NCI-H128 (cell line): ENCODE measurements around the gene SH2B3.
"Not testable (repeated sequence)": the region's sequence is repeated elsewhere in the genome, so short reads cannot be mapped to it uniquely, and the experiment has no call there.

Source experiments
- DNase-seq: peaks from one replicate; lab custom pipeline; 2025; ENCODE audit not compliant: unreplicated experiment; lab: John Stamatoyannopoulos, UW

Gene SH2B3

DNA sequence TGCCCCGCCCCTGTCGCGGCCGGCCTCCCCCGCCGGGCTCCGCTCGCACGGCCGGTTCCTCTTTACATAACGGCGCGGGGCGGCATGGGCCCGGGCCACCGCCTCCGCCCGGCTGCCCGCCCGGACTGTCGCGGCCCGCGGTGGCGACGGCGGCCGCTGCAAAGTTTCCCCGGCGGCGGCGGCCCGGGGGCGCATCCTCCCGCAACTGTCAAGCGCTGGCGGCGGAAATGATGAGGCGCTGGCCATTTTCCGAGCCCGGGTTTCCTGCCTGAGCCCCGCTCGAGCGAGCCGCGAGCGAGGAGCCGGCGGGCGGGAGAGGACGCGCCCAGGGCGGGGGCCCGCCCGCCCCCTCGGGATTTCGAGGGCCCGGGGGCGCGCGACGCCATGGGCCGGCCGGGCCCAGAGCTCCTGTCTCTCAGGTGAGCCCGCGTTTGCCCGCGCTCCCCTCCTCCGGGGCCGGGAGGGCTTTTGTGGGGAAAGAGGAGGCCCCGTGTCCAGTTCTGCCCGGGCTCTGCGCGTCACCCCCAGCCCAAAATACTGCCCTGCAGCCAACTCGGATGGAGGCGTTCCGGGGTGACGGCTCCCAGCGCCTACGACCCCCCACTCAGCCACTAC lies at the start of gene SH2B3:
Gene SH2B3, plus strand, starts transcription at position 65 of the 615 bp plus-strand sequence. CDS start 12,223 bp downstream, outside the sequence.
- no peak for DNase-seq

DNA sequence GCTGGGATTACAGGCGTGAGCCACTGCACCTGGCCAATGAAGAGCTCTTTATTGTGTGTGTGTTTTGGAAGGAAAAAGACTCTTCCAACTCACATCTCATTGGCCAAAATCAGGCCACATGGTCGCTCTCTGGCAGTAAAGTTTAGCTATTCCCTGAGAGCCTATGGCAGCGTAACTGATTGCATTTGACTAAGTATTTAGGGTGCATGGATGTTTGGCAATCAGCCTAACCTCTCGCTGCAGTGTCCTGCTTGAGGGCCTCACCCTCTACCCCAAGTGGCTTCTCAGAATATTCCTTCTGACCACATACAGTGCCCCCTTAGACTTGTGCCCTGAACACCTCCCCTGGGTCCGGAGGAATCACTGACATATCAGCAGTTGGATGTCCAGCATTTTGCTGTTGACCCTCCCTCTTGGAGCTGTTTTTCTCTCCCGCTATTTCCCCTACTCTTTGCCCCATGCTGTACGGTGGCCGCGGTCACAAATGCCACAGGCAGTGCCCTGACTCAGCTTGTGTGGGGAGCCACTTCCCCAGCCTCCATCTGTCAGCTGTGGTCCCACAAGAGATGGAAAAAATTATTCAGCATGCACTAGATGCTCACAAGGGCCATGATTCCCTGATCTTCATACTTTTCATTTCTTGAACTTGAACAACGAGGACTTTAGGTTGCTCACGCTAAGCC lies 46.4 kb upstream of the SH2B3 start:
- no peak for DNase-seq

DNA sequence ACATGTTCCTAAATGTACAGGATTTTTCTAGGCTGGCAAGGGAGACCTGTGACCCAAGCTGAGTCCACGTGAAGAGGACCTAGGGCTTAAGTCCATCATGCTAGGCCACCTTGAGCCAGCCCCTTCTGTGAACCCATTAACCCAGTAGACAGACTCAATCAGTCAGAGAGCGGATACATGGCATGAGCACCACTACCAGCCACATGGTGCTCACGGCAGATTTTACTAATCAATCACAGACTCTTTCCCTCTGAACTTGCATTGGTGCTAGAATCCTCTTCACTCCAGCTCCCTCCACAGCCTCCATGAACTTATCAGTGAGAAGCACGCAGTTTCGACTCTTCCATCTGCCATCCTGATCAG lies 45.8 kb upstream of the SH2B3 start:
- no peak for DNase-seq

DNA sequence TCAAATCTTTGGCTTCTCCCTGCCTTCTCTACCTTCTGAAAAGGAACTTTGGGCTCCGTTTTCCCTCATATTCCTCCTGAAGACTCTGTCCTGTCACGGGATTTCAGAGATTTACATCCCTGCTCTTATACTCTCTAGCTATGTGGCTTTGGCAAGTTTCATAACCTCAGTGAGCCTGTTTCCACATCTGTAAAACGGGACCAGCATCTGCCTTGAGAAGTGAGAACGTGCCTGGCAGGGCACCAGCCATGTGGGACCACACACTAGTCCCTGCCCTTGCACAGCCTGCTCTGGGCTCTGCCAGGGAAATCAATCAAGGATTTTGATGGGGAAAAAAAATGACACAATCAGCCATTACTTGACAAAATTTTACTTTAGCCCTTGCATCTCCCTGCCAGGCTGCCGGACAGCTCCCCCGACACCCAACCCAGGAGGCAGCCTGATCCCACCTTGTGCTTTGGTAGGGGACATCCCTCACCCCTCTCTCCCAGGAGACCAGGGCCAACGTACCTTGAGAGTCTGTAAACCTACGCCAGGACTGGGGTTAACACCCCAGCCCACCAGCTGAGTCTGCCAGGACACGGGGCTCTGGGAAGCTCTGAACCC lies 45.3 kb upstream of the SH2B3 start:
- no peak for DNase-seq

DNA sequence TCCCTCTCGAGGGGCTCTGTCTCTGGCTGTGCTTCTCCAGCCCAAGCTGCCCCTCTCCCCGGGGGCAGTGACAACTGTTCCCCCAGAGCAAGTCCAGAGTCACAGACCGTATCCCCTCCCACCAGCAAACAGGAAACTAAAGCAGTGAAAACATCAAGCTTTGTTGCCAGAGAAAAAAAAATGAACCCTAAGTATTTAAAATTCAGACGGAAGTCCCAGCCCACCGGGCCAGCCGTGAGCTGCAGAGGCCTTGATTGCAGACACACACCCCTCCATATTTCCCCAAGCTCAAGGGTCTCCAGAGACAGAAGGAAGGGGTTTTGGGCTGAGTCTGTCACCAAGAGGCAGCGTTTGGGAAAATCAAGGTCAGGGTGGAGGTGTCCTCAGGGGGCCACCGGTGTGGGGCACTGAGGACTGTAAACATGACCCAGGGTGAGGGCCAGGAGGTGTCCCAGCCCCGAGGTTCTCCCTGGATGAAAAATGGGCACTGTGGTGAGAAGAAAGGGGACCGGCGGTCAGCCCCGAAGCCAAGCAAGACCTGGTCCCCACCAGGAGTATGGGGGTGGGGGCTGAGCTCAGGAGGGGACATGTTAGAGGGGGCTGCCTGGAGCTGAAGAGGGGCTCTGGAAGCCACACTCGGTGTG lies 44.5 kb upstream of the SH2B3 start:
- DNase-seq, result no peak

DNA sequence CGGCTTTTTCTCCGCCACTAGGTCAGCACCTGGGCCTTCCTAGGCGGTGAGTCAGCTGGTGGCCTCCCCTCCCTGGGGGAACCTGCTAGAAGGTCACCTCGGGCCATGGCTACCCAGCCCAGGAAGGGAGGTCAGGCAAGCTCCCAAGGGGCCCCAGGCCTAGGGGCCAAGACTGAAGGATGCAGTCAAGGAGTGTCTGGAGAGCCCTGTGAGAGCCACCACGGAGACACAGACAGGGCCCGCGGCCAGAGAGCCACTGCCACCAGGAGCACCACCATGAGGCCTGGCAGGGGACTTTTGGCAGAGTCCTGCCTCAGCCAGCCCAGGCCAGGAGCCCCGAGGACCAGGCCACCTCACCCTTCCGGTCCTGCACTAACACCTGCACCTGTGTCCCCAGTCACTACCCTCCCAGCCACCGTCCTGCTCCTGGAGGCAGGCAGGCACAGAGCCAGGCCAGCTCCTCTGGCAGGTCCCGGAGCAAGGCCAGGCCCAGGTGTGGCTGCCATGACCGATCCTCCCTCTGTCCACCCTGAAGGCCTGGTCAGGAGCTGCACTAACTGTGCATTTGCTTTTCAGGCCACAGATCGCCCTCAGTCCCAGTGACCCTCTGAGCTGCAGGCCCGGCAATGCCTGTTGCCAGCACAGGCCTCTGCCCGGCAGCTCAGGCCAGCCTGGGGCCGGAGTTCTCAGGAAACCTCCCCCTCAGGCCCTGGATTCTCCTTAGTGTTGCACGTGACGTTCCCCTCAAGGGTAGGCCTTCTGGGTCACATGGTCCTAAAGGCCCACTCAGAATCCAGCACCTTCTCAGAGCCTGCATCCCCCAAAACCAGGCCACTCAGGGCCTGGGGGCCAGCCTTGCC lies 43.8 kb upstream of the SH2B3 start:
- DNase-seq, result no peak

DNA sequence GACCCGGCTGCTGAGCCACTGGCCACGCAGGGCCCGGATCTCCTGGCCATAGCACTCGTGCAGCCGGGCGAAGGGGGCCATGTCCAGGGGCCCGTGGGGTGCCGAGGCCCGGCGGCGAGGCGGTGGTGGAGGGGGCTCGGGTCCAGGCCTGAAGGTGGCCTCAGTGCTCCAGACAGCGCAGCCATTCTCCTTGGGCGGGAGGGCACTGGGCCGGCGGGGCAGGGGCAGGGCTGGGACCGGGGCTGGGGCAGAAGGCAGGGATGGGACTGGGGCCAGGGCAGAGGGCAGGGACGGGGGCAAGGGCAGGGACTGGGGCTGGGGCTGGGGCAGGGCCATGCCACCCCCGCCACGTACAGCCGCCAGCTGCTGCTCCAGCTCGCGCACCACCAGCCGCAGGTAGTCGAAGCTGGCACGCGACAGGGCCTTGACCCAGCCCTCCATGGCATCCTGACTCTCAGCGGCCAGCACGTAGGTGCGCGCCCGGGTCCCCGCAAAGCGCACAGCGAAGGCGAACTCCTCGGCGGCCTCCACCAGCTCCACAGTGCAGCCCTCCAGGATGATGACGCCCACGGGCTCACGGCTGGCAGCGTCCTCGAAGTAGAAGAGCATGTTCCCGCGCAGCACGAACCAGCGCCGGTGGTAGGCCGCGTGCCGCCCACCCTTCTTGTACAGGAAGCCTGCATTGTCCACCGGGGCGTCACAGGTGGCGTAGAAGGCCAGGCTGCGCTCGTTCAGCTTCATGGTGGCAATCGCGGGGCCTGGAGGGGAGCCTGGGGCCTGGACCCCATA lies 42.8 kb upstream of the SH2B3 start:
- DNase-seq, result no peak

DNA sequence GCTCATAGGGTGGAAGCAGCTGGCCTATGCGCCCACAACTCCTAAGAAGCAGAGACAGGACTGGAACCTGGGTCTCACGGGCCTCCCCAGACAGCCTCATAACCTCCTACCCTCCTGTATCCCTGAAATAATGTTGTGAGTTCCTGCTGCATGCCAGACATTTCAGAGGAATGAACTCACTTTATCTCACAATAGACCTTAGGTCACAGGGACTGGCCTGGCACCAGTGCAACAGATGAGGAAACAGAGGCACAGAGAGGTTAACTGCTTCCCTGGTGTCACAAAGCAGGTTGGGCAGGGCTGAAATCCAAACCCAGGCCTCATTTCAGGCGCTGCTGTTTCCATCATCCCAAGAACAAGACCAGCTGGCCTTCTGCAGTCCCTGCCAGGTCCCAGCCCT lies 42.1 kb upstream of the SH2B3 start:
- no peak for DNase-seq

DNA sequence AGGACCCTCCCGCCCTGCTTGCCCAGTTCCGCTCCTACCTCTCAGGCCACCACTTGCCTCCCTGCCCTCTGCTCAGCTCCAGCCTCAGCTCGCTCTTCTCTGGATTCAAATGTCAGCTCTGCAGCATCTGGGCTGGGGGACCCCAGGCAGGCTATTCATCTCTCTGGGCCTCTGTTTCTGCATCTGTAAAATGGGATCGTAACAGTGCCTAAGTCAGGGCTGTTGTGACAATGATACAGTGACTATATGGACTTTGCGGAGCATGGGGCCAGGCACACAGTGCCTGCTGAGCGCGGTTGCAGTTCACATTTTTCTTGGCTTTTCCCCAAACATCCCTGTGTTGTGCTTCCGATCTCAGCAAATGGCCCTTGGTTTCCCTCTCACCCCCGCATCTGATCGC lies 39.6 kb upstream of the SH2B3 start:
- DNase-seq, result no peak

DNA sequence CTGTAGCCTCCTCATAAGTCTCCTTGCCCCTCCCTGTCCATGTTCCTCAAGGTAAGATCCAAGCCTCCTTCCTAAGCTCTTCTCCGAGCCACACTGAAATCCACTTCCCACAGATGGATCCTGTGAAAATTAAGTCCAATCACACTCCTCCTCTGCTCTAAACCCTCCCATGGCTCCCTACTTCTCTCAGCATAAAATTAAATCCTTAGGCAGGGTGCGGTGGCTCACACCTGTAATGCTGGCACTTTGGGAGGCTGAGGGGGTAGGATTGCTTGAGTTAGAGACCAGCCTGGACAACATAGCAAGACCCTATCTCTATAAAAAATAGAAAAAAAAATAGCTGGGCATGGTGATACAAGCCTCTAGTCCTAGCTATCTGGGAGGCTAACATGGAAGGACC lies 39.1 kb upstream of the SH2B3 start:
- DNase-seq, result no peak

DNA sequence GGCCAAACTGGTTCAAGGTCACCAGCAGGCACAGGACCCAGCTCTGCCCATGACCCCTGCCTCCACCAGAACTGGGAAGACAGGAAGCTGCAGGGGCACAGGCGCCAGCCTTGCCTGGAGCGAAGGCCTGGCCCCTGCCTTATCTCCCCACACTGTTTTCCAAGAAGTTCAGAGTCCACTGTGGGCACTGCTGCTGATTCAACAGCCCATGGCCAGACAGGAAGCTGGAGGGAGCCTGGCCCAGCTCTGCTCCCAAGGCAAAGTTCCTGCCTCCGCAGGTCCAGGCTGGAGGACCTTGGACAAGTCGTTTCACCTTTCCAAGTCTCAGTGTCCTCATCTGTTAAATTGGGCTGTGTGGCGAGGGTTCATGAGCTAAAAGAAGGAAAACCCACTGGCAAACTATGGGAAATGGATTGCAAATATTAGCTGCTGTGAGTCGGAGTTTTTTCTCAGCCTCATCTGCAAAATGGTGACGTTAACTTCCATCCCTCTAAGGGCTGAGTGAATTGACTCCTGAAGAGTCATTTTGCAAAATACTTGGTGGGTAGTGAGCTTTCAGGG lies 38.0 kb upstream of the SH2B3 start:
- no peak for DNase-seq

DNA sequence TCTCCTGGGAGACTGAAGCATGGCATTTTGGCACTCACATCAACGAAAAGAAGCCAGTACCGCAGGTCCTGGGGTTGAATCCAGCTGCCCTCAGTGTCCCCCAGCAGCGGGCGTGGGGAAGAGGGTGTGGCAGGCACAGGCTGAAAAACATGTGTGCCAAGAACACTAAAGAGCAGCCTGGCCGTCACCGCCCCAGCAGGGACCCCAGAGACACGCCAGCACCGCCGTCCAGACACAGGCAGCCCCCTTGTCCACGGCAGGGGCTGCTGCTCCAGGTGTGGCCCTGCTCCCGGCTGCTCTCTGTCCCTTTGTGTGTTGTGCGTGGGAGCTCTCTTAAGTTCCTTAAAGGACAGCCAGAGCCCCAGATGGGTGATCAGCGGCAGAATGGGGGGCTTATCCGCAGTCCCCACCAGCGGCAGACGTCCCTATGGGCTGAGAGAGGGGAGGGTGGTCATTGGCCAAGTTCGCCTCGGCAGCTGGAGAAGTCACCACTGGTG lies 37.4 kb upstream of the SH2B3 start:
- DNase-seq, result no peak

DNA sequence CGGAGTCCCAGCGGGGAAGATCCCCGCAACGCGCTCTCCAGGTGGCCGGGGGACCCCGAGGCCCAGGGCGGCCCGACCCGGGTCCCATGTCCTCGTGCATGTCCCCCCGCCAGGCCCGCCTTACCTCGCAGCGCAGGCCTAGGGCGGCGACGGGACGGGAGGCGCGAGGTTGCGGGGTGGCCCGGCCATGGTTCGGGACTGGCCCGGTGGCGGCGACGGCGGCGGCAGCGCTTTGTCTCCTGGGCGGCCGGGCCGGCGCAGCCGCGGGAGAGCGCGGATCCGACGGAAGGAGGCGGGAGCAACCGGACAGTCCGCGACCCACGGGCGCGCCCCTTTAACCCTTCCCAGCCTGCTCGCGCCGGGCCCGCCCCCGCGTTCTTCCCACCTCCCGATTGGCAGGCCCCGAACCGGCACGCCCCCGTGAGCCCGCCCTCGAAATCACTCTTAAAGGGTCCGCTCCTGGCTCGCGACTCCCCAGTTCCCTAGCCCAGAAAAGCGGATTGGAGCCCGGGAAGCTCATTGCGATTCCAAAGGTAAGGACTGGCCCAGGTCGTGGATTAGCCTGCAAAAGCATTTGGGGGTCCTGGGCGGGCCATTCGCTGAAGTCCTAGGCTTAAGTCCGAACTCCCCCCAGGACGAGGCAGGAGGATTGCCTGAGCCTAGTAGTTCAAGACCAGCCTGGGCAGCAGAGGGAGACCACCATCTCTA lies 36.8 kb upstream of the SH2B3 start, which contains the start of gene PHETA1:
Gene PHETA1, minus strand, starts transcription at position 308 of the 708 bp plus-strand sequence. CDS start 5,668 bp downstream, outside the sequence.
- DNase-seq, result peak; percentile 60

DNA sequence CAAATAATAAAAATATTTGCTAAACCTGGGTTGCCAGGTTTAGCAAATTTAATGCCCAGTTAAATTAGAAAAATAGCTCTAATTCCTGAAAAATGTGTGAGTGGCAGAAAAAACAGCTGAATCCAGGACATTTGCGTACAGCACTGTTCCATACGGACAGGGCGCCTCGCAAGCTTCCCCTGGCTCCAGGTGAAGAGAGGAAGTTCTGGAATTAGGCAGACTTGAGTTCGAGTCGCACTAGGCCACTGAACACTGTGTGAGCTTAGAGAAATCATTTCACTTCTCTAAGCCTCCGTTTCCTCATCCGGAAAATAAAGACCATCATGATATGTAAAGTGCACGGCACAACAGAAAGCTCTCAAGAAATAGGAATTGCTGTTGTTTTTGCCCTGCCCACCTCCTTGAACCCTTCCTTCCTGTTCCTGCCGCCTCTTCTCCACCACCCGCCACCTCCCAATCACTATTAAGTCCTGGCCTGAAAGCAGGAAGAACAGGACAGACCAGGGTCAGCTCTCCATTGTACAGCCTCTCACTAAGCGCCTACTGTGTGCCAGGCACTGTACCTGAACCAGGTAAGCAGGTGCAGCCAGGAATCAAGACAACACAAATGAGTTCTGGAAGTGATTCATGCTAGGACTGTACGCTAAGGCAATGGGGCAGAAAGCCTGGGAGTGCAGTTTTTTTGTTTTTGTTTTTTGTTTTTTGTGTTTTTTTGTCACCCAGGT lies 36.1 kb upstream of the SH2B3 start:
- no peak for DNase-seq

DNA sequence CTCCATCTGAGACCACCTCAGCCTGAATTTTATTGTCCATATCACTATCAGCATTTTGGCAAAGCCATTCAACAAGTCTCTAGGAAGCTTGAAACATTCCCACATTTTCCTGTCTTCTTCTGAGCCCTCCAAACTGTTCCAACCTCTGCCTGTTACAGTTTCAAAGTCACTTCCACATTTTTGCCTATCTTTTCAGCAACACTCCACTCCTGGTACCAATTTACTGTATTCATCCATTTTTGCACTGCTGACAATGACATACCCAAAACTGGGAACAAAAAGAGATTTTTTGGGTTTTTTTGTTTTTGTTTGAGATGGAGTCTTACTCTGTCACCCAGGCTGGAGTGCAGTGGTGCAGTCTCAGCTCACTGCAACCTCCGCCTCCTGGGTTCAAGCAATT lies 32.5 kb upstream of the SH2B3 start:
- DNase-seq, result not testable (repeated sequence)

DNA sequence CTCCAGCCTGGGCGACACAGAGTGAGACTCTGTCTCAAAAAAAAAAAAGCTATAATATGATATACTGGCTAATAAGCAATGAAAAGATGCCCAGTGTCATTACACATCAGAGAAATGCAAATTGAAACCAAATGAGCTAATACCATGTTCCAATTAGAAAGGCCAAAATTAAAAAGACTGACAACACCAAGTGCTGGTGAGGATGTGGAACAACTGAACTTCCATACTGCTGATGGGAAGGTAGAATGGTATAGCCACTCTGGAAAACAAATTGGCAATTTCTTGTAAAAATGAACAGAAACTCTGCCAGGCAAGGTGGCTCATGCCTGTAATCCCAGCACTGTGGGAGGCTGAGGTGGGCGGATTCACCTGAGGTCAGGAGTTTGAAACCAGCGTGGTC lies 28.3 kb upstream of the SH2B3 start:
- DNase-seq, result no peak

DNA sequence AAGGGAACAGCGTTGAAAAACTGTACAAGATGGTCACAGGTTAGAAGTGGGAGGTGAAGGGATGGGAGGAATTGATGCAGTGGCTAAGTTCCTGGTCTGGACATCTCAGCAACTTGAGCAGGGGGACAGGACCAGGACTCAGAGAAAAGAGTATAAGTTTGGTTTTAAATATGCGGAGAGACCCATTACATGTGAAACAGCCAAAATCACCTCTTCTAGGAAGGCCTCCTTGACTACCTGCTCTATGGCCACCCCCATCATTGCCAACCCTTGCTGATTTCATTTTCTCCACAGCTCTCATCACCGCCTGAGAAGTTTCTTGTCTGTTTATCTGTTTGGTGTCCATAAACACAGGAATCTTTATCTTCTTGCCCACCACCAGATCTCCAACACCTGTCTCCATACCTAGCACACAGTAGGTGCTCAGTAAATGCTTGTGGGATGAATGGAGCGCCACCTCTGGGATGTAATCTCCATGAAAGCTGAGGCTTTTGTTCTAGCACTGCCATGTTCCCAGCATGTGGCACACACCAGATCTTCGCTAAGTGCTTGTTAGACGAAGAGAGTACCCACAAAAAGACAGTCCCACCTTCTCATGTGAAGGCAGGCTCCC lies 25.7 kb upstream of the SH2B3 start:
- DNase-seq, result no peak

DNA sequence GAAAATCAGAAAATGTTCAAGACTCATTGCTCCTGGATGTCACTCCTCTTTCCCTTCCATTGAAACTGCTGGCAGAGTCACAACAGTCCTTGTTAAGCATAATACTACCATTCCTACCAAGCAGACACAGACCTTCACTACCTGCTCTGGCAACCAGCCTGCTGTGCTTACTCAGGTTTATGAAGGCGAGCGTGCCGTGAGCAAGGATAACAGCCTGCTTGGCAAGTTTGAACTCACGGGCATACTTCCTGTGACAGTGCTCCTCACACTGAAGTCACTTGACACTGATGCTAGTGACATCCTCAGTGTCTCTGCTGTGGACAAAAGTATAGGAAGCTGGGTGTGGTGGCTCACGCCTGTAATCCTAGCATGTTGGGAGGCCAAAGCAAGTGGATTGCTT lies 21.1 kb upstream of the SH2B3 start:
- DNase-seq, result no peak
